Daoy (cell line): ENCODE measurements around the gene THAP7. TPM values are rescaled to one million over a fixed set of nuclear protein-coding genes. Genes with fewer than 3 reads are reported as not detected.

ENCODE experiments used
- DNase-seq: peaks from one replicate; pipeline ENCODE4 v3.0.0-alpha.2; 2015; ENCODE audit warnings: low read depth
- total RNA-seq: library from RNA; depleted of rRNA; stranded (reverse); fragments of >200 nt; shearing (Covaris generic); gene quantifications from 2 replicates; pipeline ENCODE4 v1.2.3, GENCODE V29; 2014

The THAP7 gene
- total RNA-seq, 1 experiment from 2014 or later, result 42.3 TPM

DNA sequence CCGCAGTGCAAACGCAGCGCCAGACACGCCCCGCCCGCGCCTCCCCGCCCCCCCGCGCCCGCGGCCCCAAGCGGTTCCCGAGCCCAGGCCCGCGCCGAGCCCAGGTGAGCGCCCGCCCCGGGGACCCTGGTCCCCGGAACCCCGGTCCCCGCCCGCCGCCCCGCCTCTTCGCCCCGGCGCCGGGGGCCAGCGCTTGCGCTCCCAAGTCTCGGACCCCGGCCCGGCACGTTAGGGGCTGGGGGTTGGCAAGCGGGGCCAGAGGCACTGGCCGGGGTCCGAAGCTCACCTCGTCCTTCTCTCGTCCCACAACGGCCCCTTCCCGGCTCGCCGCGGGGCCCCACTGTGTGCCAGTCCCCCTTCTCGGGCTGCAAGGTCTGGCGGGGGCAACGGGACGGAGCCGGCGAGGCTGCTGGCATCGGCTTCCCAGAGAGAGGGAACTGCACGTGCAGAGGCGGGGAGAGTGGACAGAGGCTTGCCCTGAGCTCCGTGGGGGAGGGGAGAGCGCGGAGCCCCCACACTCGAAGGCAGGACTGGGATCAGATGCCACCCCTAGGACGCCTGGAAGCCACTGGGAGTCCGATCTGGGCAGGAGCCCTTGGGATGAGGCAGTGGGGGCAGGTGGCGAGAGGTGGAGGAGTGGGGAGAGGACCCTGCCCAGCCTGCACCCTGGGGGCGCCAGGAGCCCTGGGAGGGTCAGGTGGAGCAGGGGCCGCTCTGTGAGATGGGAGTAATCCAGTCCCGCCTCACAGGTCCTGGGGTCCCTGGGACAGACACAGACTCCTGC lies 36.6 kb downstream of the THAP7 start:
- no peak for DNase-seq

GRCh38 chr22:20964799-20965103 lies 37.2 kb downstream of the THAP7 start:
- no peak for DNase-seq

DNA sequence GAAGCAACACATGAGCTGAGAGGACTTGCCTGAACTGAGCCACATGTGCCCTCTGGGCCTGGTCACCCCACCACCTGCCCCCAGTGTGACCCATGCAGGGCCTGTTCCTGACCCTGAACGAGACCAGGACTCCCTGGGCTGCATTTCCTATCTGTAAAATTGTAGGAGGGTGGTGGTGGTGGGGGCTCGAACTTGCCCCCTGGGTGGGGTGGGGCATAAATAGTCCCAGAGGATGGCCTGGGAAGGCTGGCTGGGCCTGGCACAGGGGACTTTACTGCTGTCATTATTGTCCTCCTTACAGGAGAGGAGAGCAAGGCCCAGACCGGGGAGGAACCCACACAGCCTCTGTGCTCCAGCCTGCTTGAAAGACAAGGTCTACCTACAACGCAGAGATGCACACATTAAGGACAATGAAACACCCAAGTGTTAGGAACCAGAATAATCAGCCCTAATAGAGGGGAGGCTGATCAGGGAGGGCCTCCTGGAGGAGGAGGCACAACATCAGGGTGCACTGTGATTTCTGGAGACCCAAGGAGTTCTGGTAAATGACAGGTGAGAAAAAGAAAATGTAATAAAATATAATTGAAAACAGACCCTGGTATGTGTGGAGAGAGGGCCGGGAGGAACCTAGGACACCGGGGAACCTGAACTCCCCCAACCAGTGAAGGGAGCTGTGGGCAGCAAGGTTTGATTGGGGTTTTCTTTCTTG lies 37.7 kb downstream of the THAP7 start:
- DNase-seq, result no peak

DNA sequence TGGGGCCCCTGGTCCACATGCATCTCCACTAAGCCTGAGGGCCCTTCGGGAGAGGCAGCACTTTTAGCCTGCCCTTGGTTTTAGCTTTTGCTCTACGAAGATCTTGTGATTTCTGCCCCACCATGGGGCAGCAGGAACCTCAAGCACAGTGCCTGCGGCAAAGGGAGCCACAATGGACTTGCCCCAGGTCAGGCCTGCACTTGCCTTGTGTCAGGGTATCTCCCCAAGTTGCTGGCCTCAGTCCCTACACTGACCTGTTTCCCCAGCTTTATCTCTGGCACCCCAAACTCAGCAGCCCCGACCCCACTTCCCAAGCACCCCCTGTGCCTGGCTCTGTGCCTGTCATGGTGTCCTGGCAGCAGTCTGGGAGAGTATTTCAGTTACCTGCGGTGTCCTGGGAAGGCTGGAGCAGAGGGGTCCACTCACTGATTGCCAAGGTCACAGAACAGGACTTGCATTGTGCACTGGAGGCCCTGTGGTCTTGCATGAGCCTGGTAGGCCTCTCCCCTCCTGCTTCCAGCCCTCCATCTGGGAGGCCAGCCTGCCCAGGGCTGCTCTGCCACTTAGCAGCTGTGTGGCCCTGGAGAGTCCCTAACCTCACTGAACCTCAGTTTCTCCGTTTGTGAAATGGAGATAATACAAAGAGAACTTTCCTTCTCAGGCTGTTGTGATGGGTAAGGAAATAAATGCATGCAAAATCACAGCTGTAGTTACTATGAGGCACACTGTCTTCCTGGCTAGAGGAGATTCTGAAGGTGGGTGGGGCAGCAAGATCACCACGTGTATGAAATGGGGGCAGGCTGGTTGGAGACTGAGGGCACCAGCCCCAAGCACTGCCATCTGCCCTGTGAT lies 38.5 kb downstream of the THAP7 start:
- no peak for DNase-seq

GRCh38 chr22:20962491-20962945 lies 39.4 kb downstream of the THAP7 start:
- no peak for DNase-seq

DNA sequence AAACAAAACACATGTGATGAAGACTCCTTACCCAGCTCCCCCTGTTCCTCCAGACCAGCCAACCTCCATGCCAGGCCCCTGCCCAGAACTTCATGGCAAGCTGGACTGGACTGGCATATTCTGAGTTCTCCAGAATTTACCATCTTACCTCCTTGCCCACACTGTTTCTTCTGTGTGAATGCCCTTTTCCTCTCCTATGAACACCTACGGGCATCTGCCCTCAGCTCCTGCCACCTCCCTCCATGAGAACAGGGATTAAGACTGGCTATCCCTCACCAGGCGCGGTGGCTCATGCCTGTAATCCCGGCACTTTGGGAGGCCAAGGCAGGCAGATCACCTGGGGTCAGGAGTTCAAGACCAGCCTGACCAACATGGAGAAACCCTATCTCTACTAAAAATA lies 41.3 kb downstream of the THAP7 start:
- DNase-seq, result no peak

GRCh38 chr22:20959578-20960461 lies 42.1 kb downstream of the THAP7 start:
- no peak for DNase-seq

DNA sequence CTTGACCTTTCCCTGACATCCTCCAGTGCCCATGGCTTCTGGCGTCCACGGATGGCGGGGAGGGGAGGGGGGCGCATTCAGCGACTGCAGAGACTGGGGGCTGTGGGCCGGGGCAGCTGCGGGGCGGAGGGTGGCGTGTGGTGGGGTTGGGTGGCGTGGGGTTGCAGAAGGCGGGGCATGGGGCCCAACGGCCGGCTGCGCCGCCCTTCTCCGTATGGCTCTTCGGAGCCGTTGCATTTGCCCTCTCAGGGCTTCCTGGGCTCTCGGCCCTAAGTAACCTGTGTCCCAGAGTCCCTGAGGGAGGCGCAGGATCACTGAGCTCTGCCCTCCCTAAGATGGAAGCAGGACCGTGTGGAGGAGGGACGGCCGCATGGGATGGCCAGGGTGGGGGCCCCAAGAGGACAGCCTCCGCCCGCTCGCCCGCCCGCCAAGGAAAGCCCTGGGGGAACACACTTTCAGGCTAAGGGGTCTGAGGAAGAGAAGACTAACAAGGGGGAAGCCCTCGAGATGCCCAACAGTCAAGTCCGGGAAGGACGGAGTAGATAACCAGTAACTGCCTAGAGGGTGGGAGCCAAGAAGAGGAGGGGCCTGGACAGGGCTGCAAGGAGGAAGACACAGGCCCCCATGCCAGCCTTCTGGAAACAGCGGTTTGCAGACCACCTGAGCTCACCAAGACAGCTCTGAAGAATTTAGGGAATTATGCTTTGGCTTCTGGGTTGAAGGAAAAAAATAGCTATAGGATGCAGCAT lies 44.1 kb downstream of the THAP7 start:
- DNase-seq, result no peak

- no peak for DNase-seq
These were observed 44.7 kb downstream of the THAP7 start for GRCh38 chr22:20957102-20957682.

DNA sequence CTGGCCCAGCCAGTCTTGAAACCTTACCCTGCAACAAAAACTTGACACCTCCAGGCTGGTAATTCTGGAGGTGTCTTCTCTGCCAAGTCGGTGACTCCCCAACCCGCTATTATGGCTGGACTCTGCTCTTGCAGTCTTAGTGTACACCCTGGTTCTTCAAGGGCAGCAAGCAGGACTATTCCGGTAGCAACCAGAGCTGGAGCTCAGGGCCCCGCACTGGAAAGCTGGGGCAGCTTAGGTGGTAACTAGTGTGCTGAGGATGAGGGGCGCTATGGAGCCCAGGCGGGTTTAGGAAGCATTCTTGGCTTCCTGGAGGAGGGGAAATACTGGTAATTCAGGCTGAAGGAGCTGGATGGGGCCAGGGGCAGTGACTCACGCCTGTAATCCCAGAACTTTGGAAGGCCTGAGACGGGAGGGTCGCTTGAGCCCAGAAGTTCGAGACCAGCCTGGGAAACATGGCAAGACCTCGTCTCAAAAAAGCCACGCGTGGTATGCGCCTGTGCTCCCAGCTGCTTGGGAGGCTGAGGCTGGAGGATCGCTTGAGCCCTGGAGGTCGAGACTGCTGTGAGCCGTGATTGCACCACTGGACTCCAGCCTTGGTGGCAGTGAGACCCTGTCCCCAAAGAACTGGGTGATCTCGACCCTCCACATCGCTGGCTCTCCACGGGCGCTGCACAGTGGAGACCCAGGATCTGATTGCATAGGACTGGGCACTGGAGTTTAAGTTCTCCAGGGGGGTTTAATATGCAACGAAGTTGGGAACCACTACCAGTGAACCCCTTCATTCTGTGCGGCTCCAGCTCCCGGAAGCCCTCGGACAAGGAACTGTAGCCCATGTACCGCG lies 45.4 kb downstream of the THAP7 start:
- peak; percentile 41 for DNase-seq

GRCh38 chr22:20955548-20955947 lies 46.4 kb downstream of the THAP7 start:
- DNase-seq, result no peak

- DNase-seq, result no peak
These were observed 48.0 kb downstream of the THAP7 start for GRCh38 chr22:20953668-20954500.

DNA sequence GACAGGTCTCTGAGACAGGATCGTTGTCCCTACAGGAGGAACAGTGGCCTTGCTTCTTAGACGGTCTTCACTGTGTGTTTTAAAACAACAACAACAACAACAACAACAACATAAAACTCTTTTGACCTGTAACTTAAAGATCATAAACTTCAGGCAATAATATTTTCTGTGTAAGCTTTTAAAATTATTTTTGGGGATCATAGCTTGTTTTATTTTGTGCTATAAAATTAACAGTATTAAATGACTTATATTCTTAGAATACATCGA lies 48.6 kb downstream of the THAP7 start:
- no peak for DNase-seq

- DNase-seq, result no peak
These were observed 49.2 kb downstream of the THAP7 start for GRCh38 chr22:20952544-20953341.

GRCh38 chr22:20951932-20952380 lies 50.0 kb downstream of the THAP7 start:
- no peak for DNase-seq

GRCh38 chr22:20951151-20951931 lies 50.6 kb downstream of the THAP7 start:
- no peak for DNase-seq

GRCh38 chr22:20949698-20950183 lies 52.2 kb downstream of the THAP7 start:
- DNase-seq, result no peak
